AG08395 (cell line): ENCODE measurements around the gene DISP3.
A peak's percentile ranks its signal among the peaks of the same experiment; 100 is the strongest.

ENCODE experiments used
- DNase-seq: peaks from one replicate; pipeline ENCODE4 v3.0.0; 2012; ENCODE audit warnings: mixed read lengths, low spot score

The DISP3 gene

GRCh38 chr1:11543392-11543791, 64.4 kb downstream of the DISP3 start:
- no peak for DNase-seq

- DNase-seq, result no peak
Measured at GRCh38 chr1:11543796-11544195, 64.8 kb downstream of the DISP3 start.

- DNase-seq, result no peak
Measured at GRCh38 chr1:11546456-11546855, 67.5 kb downstream of the DISP3 start.

GRCh38 chr1:11550664-11551283, 71.8 kb downstream of the DISP3 start:
- peak; percentile 71 for DNase-seq

GRCh38 chr1:11558276-11558675, 79.3 kb downstream of the DISP3 start:
- no peak for DNase-seq

GRCh38 chr1:11558871-11559590, 80.1 kb downstream of the DISP3 start:
- DNase-seq, result no peak

- DNase-seq, result no peak
Measured at GRCh38 chr1:11559591-11559970, 80.6 kb downstream of the DISP3 start.

GRCh38 chr1:11560061-11560460, 81.1 kb downstream of the DISP3 start:
- DNase-seq, result no peak

- DNase-seq, result no peak
Measured at GRCh38 chr1:11561740-11562139, 82.8 kb downstream of the DISP3 start.

- no peak for DNase-seq
Measured at GRCh38 chr1:11562664-11563063, 83.7 kb downstream of the DISP3 start.

GRCh38 chr1:11563560-11564069, 84.7 kb downstream of the DISP3 start:
- no peak for DNase-seq

- DNase-seq, result no peak
Measured at GRCh38 chr1:11564237-11564636, 85.3 kb downstream of the DISP3 start.

- no peak for DNase-seq
Measured at GRCh38 chr1:11566042-11566850, 87.3 kb downstream of the DISP3 start.

GRCh38 chr1:11567244-11568065, 88.5 kb downstream of the DISP3 start:
- no peak for DNase-seq

GRCh38 chr1:11568687-11569086, 89.7 kb downstream of the DISP3 start:
- no peak for DNase-seq

- no peak for DNase-seq
Measured at GRCh38 chr1:11569551-11569950, 90.6 kb downstream of the DISP3 start.

- DNase-seq, result no peak
Measured at GRCh38 chr1:11569954-11570353, 91.0 kb downstream of the DISP3 start.

GRCh38 chr1:11570821-11571380, 91.9 kb downstream of the DISP3 start:
- no peak for DNase-seq

- DNase-seq, result no peak
Measured at GRCh38 chr1:11571906-11572616, 93.1 kb downstream of the DISP3 start.

- no peak for DNase-seq
Measured at GRCh38 chr1:11573116-11573692, 94.2 kb downstream of the DISP3 start.

- DNase-seq, result no peak
Measured at GRCh38 chr1:11575553-11575952, 96.6 kb downstream of the DISP3 start.
